Activated T-cell treated with anti-CD3 and anti-CD28 coated beads, Interleukin-2, amount 50 U/mL, for 72 hours (primary cell): ENCODE measurements around the gene WSB1. TPM values are rescaled to one million over a fixed set of nuclear protein-coding genes. Genes with fewer than 3 reads are reported as not detected.
"Not testable (repeated sequence)": the region's sequence is repeated elsewhere in the genome, so short reads cannot be mapped to it uniquely, and the experiment has no call there.

Source experiments
- ATAC-seq, 2 donors: fragments of 150-1000 bp; cut with Tn5 transposase; replicated peaks in 1 of 2; 2 replicates each; pipeline ENCODE4 v1.10.0; 2021; ENCODE audit warnings: moderate library complexity in 2 of 2, mild to moderate bottlenecking in 1 of 2
- DNase-seq, 2 donors: peaks; one replicate each; pipeline ENCODE4 v3.0.0; 2021 to 2022; ENCODE audit warnings: mixed read lengths in 1 of 2
- H3K27ac Mint-ChIP-seq: one replicate; pipeline ENCODE4 v1.8.0; 2022; ENCODE audit warnings: mild to moderate bottlenecking, moderate library complexity, mixed read lengths
- H3K27me3 Mint-ChIP-seq: one replicate; pipeline ENCODE4 v1.8.0; 2022; ENCODE audit warnings: low read depth, mixed read lengths
- H3K36me3 Mint-ChIP-seq, 2 donors: one replicate each; pipeline ENCODE4 v1.8.0; 2022; ENCODE audit warnings: mixed read lengths in 2 of 2, mild to moderate bottlenecking in 1 of 2; ENCODE audit not compliant: insufficient read depth in 2 of 2
- H3K4me1 Mint-ChIP-seq: one replicate; pipeline ENCODE4 v1.8.0; 2022; ENCODE audit warnings: low read depth, mixed read lengths
- H3K4me3 Mint-ChIP-seq, 2 donors: one replicate each; pipeline ENCODE4 v1.8.0; 2022; ENCODE audit warnings: mild to moderate bottlenecking in 2 of 2, mixed read lengths in 2 of 2, moderate library complexity in 2 of 2
- H3K9me3 Mint-ChIP-seq, 2 donors: one replicate each; pipeline ENCODE4 v1.8.0; 2022; ENCODE audit warnings: mixed read lengths in 2 of 2
- total RNA-seq, 2 donors: library from RNA; stranded (reverse); gene quantifications; one replicate each; pipeline ENCODE4 v1.2.3, GENCODE V29; 2022

The WSB1 gene
- total RNA-seq, 2 donors from 2014 or later, result 104 to 126 TPM

DNA sequence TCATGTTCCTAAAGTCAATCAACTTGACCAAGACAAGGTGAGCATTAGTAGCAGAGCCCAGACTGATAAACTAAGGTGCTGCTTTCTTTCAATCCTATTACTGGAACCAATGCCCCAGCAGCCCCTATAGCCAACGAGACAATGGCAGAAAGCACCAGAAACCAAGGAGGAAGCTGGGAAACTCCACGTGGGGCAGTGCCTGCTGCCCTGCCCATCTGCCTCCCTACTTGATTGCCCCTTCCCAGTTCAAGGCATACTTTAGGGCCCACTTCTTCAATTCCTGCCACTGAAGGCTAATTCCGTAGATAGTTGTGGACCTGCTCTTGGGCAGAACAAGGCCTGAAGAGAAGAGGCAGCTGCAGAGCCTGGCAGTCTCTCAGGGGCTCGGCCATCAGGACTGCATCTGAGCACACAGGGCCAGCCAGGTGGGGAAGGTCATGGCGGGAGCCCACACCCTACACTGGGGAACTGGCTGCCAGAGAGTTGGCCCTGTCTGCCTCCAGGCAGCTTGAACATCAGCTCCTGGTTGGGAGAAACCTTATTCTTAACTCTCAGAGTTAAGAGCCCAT is 30.9 kb downstream of the WSB1 start:
- Mint-ChIP-seq H3K4me3 (no peak overlapping the region), H3K27ac (no peak overlapping the region), H3K4me1 (no peaks in the 10 kb centered on the region), H3K27me3 (peaks cover 7% of the 10 kb centered on the region), H3K36me3 (no peaks in the 10 kb centered on the region), H3K9me3 (no peaks in the 10 kb centered on the region)
- ATAC-seq (no peak), DNase-seq (no peak)

DNA sequence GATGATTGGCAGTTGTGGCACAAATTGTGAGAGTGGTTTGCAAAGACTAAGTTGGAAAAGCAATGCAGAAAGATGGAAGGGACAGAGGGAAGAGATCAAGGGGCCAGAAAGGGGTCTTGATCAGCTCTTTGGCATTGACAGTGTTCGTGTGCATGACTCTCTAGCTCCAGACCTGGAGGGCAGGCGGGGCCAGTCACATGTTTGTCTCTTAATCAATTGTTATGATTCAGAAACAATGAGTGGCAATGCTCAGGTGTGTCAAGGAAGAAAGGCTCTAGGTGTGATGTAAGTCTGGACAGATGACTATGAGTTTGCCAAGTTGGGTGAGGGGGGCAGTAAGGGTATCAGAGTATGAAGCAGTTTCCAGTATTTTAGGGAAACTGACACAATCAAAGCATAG is 32.1 kb downstream of the WSB1 start:
- H3K27me3 Mint-ChIP-seq, result peaks cover 7% of the 10 kb centered on the region
- ATAC-seq (no peak), DNase-seq (no peak)
- H3K9me3 Mint-ChIP-seq, result no peaks in the 10 kb centered on the region
- H3K27ac Mint-ChIP-seq, result no peak overlapping the region
- no peak overlapping the region for H3K4me3 Mint-ChIP-seq
- H3K4me1 Mint-ChIP-seq, result no peaks in the 10 kb centered on the region
- H3K36me3 Mint-ChIP-seq, result no peaks in the 10 kb centered on the region

DNA sequence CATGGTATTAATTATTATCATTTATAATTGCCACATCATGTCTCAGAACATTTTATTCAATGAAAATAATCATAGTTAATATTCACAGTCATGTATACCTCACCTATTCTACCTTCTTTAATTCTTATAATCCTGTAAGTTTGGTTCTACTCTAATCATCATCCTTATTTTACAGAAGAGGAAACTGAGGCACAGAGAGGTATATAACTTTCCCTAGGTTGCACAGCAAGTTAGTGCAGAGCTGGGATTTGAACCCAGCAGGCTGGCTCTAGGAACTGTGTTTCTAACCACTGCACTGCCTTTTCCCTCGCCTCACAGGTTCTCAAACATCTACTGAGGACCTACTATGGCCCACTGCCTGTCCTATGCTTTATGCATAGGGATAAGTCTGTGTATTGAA is 32.7 kb downstream of the WSB1 start:
- Mint-ChIP-seq H3K27ac (no peak overlapping the region), H3K4me1 (peaks cover 5% of the 10 kb centered on the region), H3K27me3 (peaks cover 7% of the 10 kb centered on the region), H3K36me3 (no peaks in the 10 kb centered on the region), H3K9me3 (no peaks in the 10 kb centered on the region), H3K4me3 (no peak overlapping the region)
- DNase-seq (no peak), ATAC-seq (no peak)

DNA sequence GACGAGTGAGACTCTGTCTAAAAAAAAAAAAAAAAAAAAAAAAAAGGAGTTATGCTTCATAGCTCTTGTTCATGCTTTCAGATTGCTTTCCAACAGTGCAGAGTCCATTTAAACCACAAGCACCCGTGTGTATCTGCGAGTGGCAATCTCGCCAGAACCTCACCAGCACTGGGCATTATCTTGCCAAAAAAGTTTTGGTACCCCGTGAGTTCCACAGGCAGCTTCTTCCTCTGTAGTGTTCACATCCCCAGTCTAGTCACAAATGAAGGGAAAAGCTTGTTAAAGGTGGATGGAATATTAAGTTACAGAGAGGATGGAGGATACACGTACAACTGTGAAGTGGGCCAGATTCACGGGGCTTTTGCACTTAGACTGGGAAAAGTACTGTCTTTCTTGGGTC is 33.5 kb downstream of the WSB1 start:
- no peak for ATAC-seq
- Mint-ChIP-seq H3K4me3 (no peak overlapping the region), H3K4me1 (peaks cover 13% of the 10 kb centered on the region), H3K27ac (no peak overlapping the region), H3K9me3 (no peaks in the 10 kb centered on the region), H3K27me3 (peaks cover 7% of the 10 kb centered on the region), H3K36me3 (no peaks in the 10 kb centered on the region)
- DNase-seq, result no peak

DNA sequence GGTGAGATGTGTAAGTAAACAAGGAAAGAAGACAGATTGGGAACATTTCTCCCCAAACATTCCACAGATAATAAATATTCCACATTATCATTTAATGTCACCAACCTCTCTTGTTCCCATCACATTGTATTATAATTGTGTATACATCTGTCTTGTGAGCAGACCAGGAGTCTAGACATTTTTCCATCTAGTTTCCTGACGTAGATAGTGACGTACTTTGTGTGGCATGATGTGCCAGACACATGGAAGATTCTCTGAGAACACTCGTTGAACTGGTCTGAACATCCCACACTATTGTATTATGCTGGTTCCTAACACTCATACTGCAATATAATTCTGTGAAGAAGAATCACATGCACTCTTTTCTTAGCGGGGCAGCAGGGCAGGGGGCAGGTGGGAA is 34.0 kb downstream of the WSB1 start:
- Mint-ChIP-seq H3K4me3 (no peak overlapping the region), H3K36me3 (no peaks in the 10 kb centered on the region), H3K4me1 (peaks cover 17% of the 10 kb centered on the region), H3K27ac (no peak overlapping the region), H3K27me3 (peaks cover 7% of the 10 kb centered on the region), H3K9me3 (no peaks in the 10 kb centered on the region)
- no peak for DNase-seq
- ATAC-seq, result no peak

DNA sequence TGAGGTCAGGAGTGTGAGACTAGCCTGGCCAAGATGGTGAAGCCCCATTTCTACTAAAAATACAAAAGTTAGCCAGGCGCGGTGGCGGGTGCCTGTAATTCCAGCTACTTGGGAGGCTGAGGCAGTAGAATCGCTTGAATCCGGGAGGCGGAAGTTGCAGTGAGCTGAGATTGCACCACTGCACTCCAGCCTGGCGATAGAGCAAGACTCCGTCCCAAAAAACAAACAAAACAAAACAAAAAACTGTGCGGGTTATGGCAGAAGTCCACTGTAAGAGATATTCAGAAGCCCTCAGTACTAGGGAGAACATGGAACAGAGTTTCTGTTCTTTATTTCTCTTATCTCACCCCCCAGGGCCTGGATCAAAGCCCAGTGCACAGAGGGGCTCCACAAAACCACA is 34.8 kb downstream of the WSB1 start:
- H3K27me3 Mint-ChIP-seq, H3K36me3 Mint-ChIP-seq, H3K9me3 Mint-ChIP-seq, H3K27ac Mint-ChIP-seq, H3K4me3 Mint-ChIP-seq, DNase-seq, ATAC-seq: not testable (repeated sequence)
- H3K4me1 Mint-ChIP-seq, result peaks cover 23% of the 10 kb centered on the region

DNA sequence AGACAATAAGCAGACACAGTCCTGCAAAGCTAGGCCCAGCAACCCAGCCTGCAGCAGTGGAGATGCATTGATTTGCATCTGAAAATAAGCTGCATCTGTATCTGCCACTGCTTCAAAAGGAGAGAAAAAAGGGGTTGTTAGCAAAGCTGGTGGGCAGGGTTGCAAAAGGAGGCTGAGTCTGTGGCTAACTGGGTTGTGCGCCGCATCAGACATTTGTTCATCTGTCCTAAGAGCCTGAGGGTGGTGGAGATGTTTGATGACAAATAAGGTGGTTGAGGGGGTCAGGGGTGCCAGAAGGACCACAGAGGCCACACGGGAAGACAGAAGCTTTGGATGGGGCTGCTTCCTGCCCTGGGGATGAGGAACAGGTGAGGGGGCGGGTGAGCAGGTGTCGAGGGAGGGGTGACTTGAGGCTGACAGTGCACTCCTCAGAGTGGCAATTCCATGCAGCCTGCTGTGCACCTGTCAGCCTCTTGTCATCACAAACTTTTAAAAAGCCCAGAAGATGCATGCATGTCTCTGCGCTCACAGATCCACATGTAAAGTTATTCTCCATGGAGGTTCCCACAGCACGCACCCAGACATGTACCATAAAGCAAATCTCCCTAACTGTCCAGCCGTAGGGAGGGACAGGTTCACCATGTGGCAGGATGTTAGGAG is 35.4 kb downstream of the WSB1 start:
- peaks cover 28% of the 10 kb centered on the region for H3K4me1 Mint-ChIP-seq
- H3K36me3 Mint-ChIP-seq, result no peaks in the 10 kb centered on the region

DNA sequence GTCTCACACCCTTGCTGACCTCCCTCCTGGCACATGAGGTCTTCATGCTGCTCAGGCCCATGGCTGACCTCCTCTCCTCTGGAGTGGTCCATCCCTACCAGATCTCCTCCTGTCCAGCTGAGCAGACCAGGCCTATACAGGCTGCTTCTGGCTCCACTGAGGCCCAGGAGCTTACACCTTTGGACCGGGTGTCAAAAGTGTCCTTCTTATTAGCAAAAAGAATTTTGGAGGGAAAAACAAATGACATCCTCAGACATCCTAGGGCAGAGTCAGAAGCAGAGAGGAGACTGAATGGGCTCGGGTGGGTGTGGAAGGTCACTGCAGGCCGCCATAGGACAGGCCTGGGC is 38.1 kb downstream of the WSB1 start:
- Mint-ChIP-seq H3K27me3 (no peaks in the 10 kb centered on the region), H3K27ac (peak overlapping the region; percentile 16), H3K36me3 (no peaks in the 10 kb centered on the region), H3K9me3 (no peaks in the 10 kb centered on the region), H3K4me3 (peak overlapping the region; percentile 44 to 93), H3K4me1 (peaks cover 29% of the 10 kb centered on the region)
- no peak for DNase-seq
- ATAC-seq, result no peak

More for the DNA sequence above, 35.4 kb downstream of the WSB1 start:
- no peaks in the 10 kb centered on the region for H3K9me3 Mint-ChIP-seq
- H3K27me3 Mint-ChIP-seq, result peaks cover 7% of the 10 kb centered on the region
- ATAC-seq (no peak), DNase-seq (no peak)
- H3K4me3 Mint-ChIP-seq, result no peak overlapping the region
- no peak overlapping the region for H3K27ac Mint-ChIP-seq

DNA sequence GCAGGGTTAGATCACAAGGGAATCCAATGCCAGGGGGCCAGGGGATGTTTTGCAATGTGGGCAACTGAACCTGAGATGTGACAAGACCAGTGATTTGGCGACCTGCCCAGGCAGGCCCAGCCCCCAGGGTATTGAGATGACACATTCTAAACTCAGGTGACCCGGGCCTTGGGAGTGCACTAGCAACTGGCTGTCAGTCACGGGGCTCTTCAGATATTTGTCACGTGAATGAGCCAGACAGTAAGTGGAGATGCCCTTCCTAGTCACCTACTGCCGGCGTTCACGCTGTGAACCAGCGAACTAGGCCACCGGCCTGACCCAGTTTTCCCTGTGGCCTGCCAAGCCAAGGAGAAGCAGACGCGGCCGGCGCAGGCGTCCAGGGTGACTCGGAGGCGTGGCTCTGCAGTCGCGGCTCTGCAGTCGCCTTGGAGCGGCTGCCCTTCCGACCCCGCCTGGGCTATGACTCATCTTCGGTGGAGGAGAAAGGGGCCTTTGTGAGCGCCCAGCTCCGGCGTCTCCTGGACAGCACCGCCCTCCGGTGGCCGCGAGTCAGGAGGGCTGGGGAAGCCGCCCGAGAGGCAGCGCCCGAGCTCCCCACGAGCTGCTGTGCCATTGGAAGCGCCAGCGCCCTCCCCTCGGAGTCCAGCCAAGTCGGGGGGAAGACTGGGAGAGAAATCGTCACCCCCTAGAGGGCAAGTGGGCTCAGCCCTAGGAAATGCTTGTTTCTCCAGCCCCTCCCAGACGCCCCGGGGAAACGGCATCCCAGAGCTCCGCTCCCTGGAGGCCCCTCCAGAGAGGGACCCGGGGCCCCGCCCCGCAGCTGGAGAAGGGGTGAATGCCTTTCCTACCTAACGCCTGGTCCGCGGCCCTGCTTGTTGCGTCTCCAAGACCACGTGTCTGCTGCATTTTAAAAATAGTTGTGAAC is 38.8 kb downstream of the WSB1 start:
- H3K4me3 Mint-ChIP-seq, result peak overlapping the region; percentile 93 to 98
- ATAC-seq (peak; percentile 88 to 89), DNase-seq (peak; percentile 93 to 96)
- H3K27ac Mint-ChIP-seq, result peak overlapping the region; percentile 97
- H3K27me3 Mint-ChIP-seq, result no peaks in the 10 kb centered on the region
- peaks cover 29% of the 10 kb centered on the region for H3K4me1 Mint-ChIP-seq
- H3K36me3 Mint-ChIP-seq, result no peaks in the 10 kb centered on the region
- no peaks in the 10 kb centered on the region for H3K9me3 Mint-ChIP-seq

DNA sequence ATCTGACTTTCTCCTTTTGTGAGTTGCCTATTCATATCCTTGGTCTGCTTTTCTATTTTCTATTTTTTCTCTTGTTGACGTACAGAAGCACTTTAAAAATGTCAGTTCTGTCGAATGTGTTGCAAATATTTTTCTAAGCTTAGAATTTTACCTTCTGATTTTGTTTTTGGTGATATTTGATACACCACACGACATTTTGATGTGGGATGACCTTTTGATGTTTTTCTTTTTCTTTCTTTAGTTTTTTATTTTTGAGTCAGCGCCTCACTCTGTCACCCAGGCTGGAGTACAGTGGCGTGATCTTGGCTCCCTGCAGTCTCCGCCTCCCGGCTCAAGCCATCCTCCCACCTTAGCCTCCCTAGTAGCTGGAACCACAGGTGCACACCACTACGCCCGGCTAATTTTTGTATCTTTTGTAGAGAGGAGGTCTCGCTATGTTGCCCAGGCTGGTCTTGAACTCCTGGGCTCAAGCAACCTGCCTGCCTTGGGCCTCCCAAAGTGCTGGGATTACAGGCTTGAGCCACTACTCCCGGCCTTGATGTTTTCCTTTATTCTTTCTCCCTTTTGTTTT is 39.6 kb downstream of the WSB1 start:
- Mint-ChIP-seq H3K27me3 (no peaks in the 10 kb centered on the region), H3K27ac (peak overlapping the region; percentile 97), H3K4me3 (peak overlapping the region; percentile 93 to 98), H3K36me3 (no peaks in the 10 kb centered on the region), H3K4me1 (peaks cover 29% of the 10 kb centered on the region), H3K9me3 (no peaks in the 10 kb centered on the region)
- ATAC-seq (no peak), DNase-seq (peak; percentile 17 to 46)

DNA sequence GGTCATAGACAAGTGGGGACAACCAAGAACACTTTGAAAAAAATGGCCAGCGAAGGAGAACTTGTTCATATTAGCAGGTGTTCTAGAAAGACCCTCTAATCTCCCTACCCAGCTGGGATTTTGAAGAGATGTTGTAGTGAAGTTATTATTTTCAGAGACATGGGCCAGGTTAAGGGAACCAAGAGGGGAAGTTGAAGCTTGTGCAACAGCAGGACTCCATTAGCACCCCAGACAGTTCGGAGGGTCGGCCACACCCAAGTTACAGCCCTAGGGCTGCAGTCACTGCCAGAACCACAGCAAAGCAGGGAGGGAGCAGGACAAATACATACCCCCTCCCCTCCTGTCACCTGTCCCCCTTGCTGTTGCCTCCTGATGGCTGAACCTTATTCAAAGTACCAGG is 42.3 kb downstream of the WSB1 start:
- no peaks in the 10 kb centered on the region for H3K27me3 Mint-ChIP-seq
- H3K27ac Mint-ChIP-seq, result no peak overlapping the region
- no peaks in the 10 kb centered on the region for H3K9me3 Mint-ChIP-seq
- ATAC-seq (no peak), DNase-seq (no peak)
- no peak overlapping the region for H3K4me3 Mint-ChIP-seq
- no peaks in the 10 kb centered on the region for H3K36me3 Mint-ChIP-seq
- peaks cover 40% of the 10 kb centered on the region for H3K4me1 Mint-ChIP-seq

DNA sequence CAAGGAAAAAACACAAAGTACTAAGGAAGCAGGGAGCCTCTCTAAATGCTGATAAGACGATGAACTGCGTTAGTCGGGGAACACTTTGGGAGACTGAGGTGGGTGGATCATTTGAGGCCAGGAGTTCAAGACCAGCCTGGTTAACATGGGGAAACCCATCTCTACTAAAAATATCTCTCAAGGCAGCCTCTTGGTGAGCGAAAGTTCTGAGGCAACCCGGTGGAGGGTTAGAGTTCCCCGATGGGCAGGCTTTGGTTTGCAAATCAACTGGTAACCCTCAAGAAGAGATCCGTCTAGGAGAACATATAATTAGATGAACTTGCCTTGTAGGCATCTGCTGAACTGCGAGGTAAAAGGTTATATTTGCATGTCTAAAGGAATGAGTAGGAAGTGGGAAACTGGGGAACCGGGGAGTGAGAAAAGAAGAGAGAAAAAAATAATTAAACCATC is 44.6 kb downstream of the WSB1 start:
- no peak overlapping the region for H3K4me3 Mint-ChIP-seq
- H3K27ac Mint-ChIP-seq, result no peak overlapping the region
- no peaks in the 10 kb centered on the region for H3K36me3 Mint-ChIP-seq
- DNase-seq, result no peak
- ATAC-seq, result no peak
- H3K27me3 Mint-ChIP-seq, result no peaks in the 10 kb centered on the region
- peaks cover 19% of the 10 kb centered on the region for H3K4me1 Mint-ChIP-seq
- no peaks in the 10 kb centered on the region for H3K9me3 Mint-ChIP-seq

DNA sequence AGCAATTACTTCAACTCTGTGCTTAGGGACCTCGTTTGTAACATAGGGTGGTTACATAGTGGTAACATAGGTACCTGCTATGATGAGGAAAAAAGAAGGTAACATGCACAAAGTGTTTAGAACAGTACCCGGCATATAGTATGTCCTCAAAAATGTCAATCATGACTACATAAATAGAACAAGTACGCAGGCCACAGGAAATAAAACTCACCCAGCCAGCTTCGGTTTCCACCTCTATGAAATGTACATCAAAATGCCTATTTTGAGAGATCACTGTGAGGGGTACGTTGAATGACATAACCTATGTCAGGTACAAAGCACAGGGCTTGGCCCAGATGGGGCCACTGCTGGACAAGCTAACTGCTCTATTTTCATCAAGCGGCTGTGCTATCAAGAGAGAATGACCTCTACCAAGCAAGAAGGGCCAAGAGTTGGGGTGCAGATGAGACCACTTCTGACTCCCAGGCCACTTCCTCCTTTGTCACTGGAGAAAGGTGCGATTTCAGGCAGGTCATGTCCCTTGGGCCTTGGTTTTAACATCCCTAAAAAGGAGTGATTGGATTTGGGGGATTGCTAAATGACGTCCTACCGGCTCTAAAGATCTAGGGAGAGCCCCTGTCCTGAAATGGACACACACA is 45.4 kb downstream of the WSB1 start:
- ATAC-seq, result no peak
- no peaks in the 10 kb centered on the region for H3K9me3 Mint-ChIP-seq
- no peak overlapping the region for H3K27ac Mint-ChIP-seq

More for the DNA sequence above, 45.4 kb downstream of the WSB1 start:
- Mint-ChIP-seq H3K4me3 (no peak overlapping the region), H3K36me3 (no peaks in the 10 kb centered on the region), H3K4me1 (peaks cover 11% of the 10 kb centered on the region), H3K27me3 (peaks cover 6% of the 10 kb centered on the region)
- no peak for DNase-seq
